Right cardiac atrium (tissue), 5 donors: ENCODE results near the gene TMEM18. TPM values are rescaled to one million over a fixed set of nuclear protein-coding genes. Genes with fewer than 3 reads are reported as not detected.

Experiments
- ATAC-seq, 2 donors: fragments of 200-7000 bp; cut with Tn5 transposase; one replicate each; pipeline versions ENCODE4 v1.8.0 to v1.9.1; 2020; ENCODE audit warnings: moderate library complexity in 2 of 2, mild to moderate bottlenecking in 1 of 2
- DNase-seq, 3 donors: peaks; one replicate each; pipeline ENCODE4 v3.0.0-alpha.2; 2020
- H3K27ac ChIP-seq: one replicate; pipeline ENCODE4 v1.5.1; 2013; ENCODE audit warnings: mild to moderate bottlenecking, low read length, control low read depth, moderate library complexity
- H3K27me3 ChIP-seq: one replicate; pipeline ENCODE4 v1.6.1; 2013; ENCODE audit not compliant: control insufficient read depth, insufficient read depth
- H3K4me1 ChIP-seq: one replicate; pipeline ENCODE4 v1.6.1; 2013; ENCODE audit warnings: low read length; ENCODE audit not compliant: control insufficient read depth, insufficient read depth
- H3K4me3 ChIP-seq: one replicate; pipeline ENCODE4 v1.5.1; 2013; ENCODE audit warnings: low read length, control low read depth
- H3K9me3 ChIP-seq: one replicate; pipeline ENCODE4 v1.6.1; 2013; ENCODE audit warnings: low read length; ENCODE audit not compliant: control insufficient read depth
- WGBS: extraction: QIAGEN DNeasy Blood & Tissue Kit; methylation state at CpG from one replicate; pipeline ENCODE4 v1.1.7; 2013; 5-methylcytosine and 5-hydroxymethylcytosine counted together
- intact Hi-C, 4 donors: fragments of 100-400 bp; cut with DNase I; formaldehyde crosslinking; loops; one replicate each; pipeline versions ENCODE4 v1.11.0 to v1.14.0; 2022 to 2023
- polyA plus RNA-seq: library from polyadenylated mRNA; stranded (reverse); fragments of 200-250 nt; gene quantifications from one replicate; pipeline ENCODE4 v1.2.3, GENCODE V29; 2013
- total RNA-seq, 4 donors: library from RNA; stranded (reverse); fragmentation: NEBNext Ultra II Directional; extraction: Animal tissue kit (Norgen Biotek cat#: 25700); gene quantifications; one replicate each; pipeline ENCODE4 v1.2.1, GENCODE V29; 2021
- donor health status: healthy with polysubstance abuse.
- donor health status: DM: no; HTN: yes; CAD: no.
- donor health status: DM: no; HTN: no; CAD: no.
- donor health status: DM: no; HTN: yes; CAD: no; lungs with severe emphysema.
- donor health status: DM: yes; HTN: yes; CAD: no.

The TMEM18 gene
- total and polyA plus RNA-seq, 5 donors: 10.6 to 16.4 (median 14.8) TPM

DNA sequence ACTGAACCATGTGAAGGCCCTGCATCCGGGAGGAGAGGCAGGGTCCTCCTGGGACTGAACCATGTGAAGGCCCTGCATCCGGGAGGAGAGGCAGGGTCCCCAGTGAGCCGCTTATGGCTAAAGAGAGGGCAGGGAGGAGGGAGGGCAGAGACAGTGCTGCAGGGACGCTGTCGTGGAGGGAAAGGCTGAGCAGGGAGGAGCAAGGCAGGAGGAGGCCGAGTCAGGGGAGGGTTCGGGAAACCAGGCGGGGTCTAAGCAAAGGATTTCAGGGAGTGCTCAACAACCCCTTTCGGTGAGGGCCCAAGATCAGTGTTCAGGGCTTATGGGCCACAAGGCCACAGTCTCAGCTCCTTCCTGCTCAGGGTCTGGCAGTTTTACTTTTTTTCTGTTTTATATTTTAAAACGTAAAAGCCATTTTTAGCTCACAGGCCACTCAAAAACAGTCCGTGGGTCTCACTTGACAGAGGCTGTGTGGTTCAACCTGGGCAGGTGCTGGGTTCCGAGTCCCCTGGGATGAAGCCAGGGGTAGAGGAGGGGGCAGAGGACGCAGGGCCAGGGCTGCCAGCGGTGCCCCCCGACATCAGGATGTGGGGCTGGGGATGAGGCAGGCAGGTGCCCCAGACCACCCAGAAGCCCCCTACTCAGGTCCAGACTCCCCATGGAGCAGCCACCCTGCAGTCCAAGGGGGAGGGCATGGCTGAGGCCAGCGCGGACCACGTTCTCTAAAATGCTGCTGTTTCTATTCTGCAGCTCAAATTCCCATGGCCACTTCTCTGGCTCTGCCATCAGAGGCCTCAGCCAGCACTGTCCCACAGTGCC is 5.2 kb downstream of the TMEM18 start:
- no peak for ATAC-seq

DNA sequence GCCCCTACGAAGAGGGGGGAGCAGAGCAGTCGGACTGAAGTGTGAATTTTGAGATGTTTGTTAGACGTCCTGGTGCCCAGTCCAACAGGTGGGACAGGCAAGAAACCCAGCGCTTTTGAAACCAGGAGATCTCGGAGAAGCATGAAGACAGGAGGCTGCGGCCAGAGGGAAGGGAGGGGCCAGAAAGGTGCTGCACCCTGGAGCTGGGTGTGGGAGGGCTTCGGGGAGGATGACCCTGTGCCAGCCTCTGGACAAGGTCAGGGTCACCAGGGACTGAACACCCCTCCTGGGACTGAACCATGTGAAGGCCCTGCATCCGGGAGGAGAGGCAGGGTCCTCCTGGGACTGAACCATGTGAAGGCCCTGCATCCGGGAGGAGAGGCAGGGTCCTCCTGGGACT is 6.1 kb downstream of the TMEM18 start:
- ATAC-seq (no peak), DNase-seq (no peak)
- no peaks in the 10 kb centered on the region for H3K4me1 ChIP-seq
- H3K27me3 ChIP-seq: no peaks in the 10 kb centered on the region
- 80% methylated on average over 8 of the region's 9 CpGs for WGBS
- no peaks in the 10 kb centered on the region for H3K9me3 ChIP-seq
- H3K4me3 ChIP-seq: no peak overlapping the region
- intact Hi-C loops: no loop called here
- H3K27ac ChIP-seq: no peak overlapping the region

More for the DNA sequence above, 5.2 kb downstream of the TMEM18 start:
- Histone ChIP-seq H3K9me3 (no peaks in the 10 kb centered on the region), H3K27me3 (no peaks in the 10 kb centered on the region), H3K4me1 (no peaks in the 10 kb centered on the region), H3K4me3 (no peak overlapping the region), H3K27ac (no peak overlapping the region)
- WGBS: 87% methylated on average over 18 of the region's 18 CpGs
- intact Hi-C loops: no loop called here
- DNase-seq: no peak

DNA sequence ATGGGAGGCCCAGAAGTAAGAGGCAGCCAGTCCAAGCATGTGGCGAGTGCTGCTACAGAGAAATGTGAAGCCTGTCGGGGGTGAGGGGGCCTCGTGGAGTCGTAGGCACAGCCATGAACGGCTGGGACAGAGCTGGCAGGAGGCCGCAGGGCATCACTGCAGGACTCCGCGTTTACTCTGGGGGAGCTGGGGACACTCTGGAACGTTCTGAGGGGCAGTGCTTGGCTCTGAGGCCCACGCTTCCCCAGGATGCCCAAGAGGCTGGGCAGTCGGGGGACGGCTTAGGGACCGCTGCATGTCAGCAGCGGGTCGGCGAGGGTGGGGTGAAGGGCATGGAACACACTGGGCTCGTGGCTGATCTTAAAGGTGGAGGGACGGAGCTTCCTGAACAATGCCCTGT is 6.6 kb downstream of the TMEM18 start:
- Histone ChIP-seq H3K27ac (no peak overlapping the region), H3K4me3 (no peak overlapping the region), H3K27me3 (no peaks in the 10 kb centered on the region), H3K9me3 (no peaks in the 10 kb centered on the region), H3K4me1 (no peaks in the 10 kb centered on the region)
- DNase-seq (no peak), ATAC-seq (no peak)
- WGBS: 96% methylated on average over 18 of the region's 18 CpGs
- intact Hi-C loops: no loop called here

DNA sequence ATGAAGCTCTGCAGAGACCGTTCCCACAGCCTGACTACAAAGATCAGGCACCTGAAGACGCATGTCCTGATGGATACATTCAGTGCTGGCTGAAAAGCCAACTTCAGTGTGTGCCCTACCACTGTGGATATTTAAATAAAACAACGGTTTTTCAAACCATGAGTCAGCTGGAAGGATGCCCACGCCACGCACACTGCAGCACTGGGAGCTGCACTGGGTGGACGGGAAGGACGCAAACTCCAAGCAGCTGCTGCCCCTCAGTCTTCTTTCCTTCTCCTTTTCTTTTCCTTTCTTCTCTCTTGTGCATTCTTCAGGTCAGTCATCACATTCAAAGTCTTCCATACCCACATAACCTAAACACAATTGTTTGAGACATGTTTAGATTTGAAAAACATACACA is 7.9 kb downstream of the TMEM18 start:
- Histone ChIP-seq H3K27ac (no peak overlapping the region), H3K9me3 (no peaks in the 10 kb centered on the region), H3K27me3 (no peaks in the 10 kb centered on the region), H3K4me3 (no peak overlapping the region), H3K4me1 (no peaks in the 10 kb centered on the region)
- ATAC-seq (no peak), DNase-seq (no peak)
- 88% methylated on average over 7 of the region's 7 CpGs for WGBS
- intact Hi-C loops: no loop called here

DNA sequence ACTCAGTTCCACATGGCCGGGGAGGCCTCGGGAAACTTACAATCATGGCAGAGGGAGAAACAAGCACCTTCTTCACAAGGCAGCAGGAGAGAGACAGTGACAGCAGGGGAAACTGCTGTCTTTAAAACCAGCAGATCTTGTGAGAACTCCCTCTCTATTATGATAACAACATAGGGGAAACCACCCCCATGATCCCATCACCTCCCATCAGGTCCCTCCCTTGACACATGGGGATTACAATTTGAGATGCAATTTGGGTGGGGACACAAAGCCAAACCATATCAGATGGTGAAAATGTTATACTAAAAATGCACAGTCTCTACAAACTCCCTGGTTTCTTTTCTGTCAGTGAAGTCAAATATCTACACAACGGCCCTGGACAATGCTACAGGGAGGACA is 9.2 kb downstream of the TMEM18 start:
- 95% methylated on average over 3 of the region's 3 CpGs for WGBS

DNA sequence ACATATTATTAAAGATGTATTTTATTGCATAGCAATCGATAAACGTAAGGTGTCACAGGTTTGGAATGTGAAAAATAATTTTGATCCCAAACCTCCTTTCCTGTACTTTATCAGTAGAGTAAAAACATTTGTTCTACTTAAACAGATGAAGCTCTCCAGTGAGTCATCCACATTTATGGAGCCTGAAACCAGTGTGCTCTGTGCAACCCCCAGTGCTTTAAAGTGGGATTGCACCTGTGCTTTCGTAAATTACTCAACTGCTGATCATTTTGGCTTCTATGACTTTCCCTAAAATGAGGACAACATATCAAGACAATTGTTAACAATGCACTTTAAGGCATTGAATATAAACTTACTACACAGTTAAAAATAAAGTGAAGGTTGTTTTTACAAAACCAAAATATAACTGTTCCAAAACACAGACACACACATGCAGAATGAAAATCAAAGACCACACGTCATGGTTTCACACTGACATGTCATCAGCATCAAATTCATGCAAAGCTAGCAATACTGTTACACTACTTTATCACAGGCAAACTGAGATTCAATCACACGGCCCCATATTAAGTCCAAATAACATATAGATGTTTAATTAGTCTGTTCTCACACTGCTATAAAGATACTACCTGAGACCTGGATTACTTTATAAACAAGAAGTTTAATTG is 9.7 kb downstream of the TMEM18 start:
- Histone ChIP-seq H3K4me3 (no peak overlapping the region), H3K27me3 (no peaks in the 10 kb centered on the region), H3K27ac (no peak overlapping the region), H3K9me3 (no peaks in the 10 kb centered on the region), H3K4me1 (no peaks in the 10 kb centered on the region)
- DNase-seq (no peak), ATAC-seq (peak in 1 of 2 donors; percentile 30)
- intact Hi-C loops: no loop called here
- 92% methylated on average over 5 of the region's 5 CpGs for WGBS

More for the DNA sequence above, 9.2 kb downstream of the TMEM18 start:
- Histone ChIP-seq H3K27ac (no peak overlapping the region), H3K4me1 (no peaks in the 10 kb centered on the region), H3K9me3 (no peaks in the 10 kb centered on the region), H3K4me3 (no peak overlapping the region), H3K27me3 (no peaks in the 10 kb centered on the region)
- intact Hi-C loops: no loop called here
- DNase-seq: no peak
- no peak for ATAC-seq

DNA sequence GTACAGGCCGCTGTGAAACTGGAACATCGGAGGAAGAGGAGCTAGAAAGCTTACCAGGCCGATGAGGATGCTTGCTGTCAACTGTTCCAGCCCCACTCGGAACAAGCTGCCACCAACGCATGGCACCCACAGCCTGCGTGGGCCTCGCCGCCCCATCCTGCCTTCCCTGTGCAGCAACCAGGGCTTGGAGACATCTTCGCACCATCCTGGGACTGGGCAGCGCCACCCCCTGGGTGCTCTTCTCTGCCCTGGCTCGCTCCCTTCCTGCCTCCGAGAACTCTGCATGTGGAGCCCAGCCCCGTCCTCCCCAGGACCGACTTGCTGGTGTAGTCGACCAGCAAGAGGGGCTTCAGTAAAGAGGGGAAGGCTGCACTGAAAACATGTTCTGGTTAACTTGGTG is 10.8 kb downstream of the TMEM18 start:
- H3K4me1 ChIP-seq: no peaks in the 10 kb centered on the region
- H3K27me3 ChIP-seq: no peaks in the 10 kb centered on the region
- no peaks in the 10 kb centered on the region for H3K9me3 ChIP-seq
- intact Hi-C loops: no loop called here
- no peak for DNase-seq
- WGBS: 99% methylated on average over 15 of the region's 15 CpGs
- no peak overlapping the region for H3K27ac ChIP-seq
- H3K4me3 ChIP-seq: no peak overlapping the region
- ATAC-seq: peak in 1 of 2 donors; percentile 25

DNA sequence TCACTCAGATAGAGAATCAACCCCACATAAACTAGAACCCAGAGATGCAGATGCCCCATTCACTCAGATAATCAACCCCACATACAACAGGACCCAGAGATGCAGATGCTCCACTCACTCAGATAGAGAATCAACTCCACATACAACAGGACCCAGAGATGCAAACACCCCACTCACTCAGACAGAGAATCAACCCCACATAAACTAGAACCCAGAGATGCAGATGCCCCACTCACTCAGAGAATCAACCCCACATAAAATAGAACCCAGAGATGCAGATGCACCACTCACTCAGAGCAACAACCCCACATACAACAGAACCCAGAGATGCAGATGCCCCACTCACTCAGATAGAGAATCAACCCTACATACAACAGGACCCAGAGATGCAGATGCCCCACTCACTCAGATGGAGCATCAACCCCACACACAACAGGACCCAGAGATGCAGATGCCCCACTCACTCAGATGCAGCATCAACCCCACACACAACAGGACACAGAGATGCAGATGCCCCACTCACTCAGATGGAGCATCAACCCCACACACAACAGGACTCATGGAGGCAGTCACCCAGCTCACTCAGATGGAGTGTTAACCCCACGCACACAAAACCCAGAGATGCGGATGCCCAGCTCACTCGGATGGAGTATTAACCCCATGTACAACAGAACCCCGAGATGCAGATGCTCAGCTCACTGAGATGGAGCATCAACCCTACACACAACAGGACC is 11.7 kb downstream of the TMEM18 start:
- WGBS: 97% methylated on average over 4 of the region's 4 CpGs
- intact Hi-C loops: no loop called here
- ATAC-seq: no peak

DNA sequence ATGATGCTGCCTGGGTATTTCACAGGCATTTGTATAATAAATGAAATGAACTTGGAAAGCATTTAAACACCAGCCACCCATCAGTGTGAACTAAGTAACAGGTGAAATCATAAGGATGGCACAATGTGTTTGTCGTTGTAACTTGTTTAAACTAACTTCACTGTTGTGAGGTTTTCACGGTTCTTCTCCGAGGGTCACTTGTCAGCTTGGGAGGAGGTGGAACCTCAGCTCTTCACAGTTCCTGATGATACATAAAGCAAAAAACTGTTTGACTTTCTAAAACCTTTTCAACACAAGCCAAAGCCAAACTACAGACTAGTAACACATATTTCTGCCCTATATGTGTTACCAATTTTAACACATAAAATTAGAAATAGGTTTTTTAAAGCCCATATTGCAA is 13.1 kb downstream of the TMEM18 start:
- WGBS: 95% methylated on average over 3 of the region's 3 CpGs
- H3K27me3 ChIP-seq: no peaks in the 10 kb centered on the region
- ATAC-seq: no peak
- no peaks in the 10 kb centered on the region for H3K9me3 ChIP-seq
- intact Hi-C loops: no loop called here
- H3K4me3 ChIP-seq: no peak overlapping the region
- DNase-seq: no peak
- H3K4me1 ChIP-seq: no peaks in the 10 kb centered on the region
- no peak overlapping the region for H3K27ac ChIP-seq

More for the DNA sequence above, 11.7 kb downstream of the TMEM18 start:
- Histone ChIP-seq H3K27me3 (no peaks in the 10 kb centered on the region), H3K4me3 (no peak overlapping the region), H3K4me1 (no peaks in the 10 kb centered on the region), H3K27ac (no peak overlapping the region), H3K9me3 (no peaks in the 10 kb centered on the region)
- DNase-seq: no peak

DNA sequence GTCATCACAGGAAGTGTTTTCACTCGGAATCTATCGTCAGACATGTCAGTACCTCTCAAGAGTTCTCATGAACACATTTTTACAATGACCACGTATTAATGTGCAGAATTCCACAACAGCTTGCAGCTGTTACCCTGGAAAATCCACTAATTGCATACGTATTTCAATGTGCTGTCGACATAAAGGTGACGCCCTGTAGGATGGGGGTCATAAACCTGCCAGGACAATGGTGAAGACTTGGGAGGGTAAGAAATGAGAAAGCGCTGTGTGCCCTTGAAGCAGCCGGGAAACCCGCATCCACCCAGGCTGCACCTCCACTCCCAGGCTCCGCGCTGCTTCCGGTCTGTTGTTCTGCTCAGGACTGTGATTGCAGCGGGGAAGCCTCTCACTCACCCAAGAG is 14.0 kb downstream of the TMEM18 start:
- no peak overlapping the region for H3K27ac ChIP-seq
- no peaks in the 10 kb centered on the region for H3K4me1 ChIP-seq
- no peak overlapping the region for H3K4me3 ChIP-seq
- no peak for ATAC-seq
- H3K27me3 ChIP-seq: no peaks in the 10 kb centered on the region
- DNase-seq: no peak
- intact Hi-C loops: no loop called here
- H3K9me3 ChIP-seq: no peaks in the 10 kb centered on the region
- WGBS: 83% methylated on average over 13 of the region's 13 CpGs

DNA sequence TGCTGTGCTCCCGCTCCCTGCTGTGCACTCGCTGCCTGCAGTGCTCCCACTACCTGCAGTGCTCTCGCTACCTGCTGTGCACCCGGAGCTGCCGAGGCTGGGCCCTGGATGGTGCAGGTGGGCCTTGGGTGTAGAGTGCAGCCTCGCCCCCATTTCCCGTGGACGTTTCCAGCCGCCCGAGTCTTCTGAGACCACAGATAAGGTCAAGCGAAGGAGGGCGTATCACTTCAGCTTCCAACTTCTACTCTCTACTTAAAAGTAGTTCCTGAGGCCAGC is 15.9 kb downstream of the TMEM18 start:
- no peak overlapping the region for H3K4me3 ChIP-seq
- no peak overlapping the region for H3K27ac ChIP-seq
- ATAC-seq: peak in 1 of 2 donors; percentile 29
- 86% methylated on average over 12 of the region's 12 CpGs for WGBS
- DNase-seq: no peak
- no peaks in the 10 kb centered on the region for H3K4me1 ChIP-seq
- H3K27me3 ChIP-seq: no peaks in the 10 kb centered on the region
- no peaks in the 10 kb centered on the region for H3K9me3 ChIP-seq
- intact Hi-C loops: no loop called here
